Measurements from ENCODE around the gene CDKN2B. TPM values are rescaled to one million over a fixed set of nuclear protein-coding genes. Genes with fewer than 3 reads are reported as not detected.

Gene CDKN2B
- total and polyA plus RNA-seq, 4 donors, result 0.32 to 1.3 (median 0.54) TPM

GRCh38 chr9:22049411-22049810 lies 40.3 kb upstream of the CDKN2B start (continued):
- TF ChIP-seq REST (IDR thresholded peaks at IDR 0.05) (no peak), EGR1 (IDR thresholded peaks at IDR 0.05; ENCODE audit: low read depth in 2 of 2) (no peak), GABPA (IDR thresholded peaks at IDR 0.05 in 1 of 2, conservative IDR thresholded peaks at IDR 0.05 in 1 of 2) (no peak), JUND (IDR thresholded peaks at IDR 0.05) (no peak), TAF1 (conservative IDR thresholded peaks at IDR 0.05) (no peak), HNF4A (conservative IDR thresholded peaks at IDR 0.05) (no peak), NR2F2 (IDR thresholded peaks at IDR 0.05) (no peak)
- TF ChIP-seq, protein P1, sequence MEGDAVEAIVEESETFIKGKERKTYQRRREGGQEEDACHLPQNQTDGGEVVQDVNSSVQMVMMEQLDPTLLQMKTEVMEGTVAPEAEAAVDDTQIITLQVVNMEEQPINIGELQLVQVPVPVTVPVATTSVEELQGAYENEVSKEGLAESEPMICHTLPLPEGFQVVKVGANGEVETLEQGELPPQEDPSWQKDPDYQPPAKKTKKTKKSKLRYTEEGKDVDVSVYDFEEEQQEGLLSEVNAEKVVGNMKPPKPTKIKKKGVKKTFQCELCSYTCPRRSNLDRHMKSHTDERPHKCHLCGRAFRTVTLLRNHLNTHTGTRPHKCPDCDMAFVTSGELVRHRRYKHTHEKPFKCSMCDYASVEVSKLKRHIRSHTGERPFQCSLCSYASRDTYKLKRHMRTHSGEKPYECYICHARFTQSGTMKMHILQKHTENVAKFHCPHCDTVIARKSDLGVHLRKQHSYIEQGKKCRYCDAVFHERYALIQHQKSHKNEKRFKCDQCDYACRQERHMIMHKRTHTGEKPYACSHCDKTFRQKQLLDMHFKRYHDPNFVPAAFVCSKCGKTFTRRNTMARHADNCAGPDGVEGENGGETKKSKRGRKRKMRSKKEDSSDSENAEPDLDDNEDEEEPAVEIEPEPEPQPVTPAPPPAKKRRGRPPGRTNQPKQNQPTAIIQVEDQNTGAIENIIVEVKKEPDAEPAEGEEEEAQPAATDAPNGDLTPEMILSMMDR (IDR thresholded peaks at IDR 0.05; ENCODE audit: low read depth, low read length, missing input control), result no peak

GRCh38 chr9:22047596-22047995 lies 38.5 kb upstream of the CDKN2B start:
- WGBS, result 87% methylated on average over 2 of the region's 2 CpGs
- H3K4me3 ChIP-seq (ENCODE audit: low read depth in 1 of 3, low read length in 3 of 3), result no peak overlapping the region
- H3K36me3 ChIP-seq (ENCODE audit: control insufficient read depth in 4 of 4, insufficient read depth in 3 of 4, low read depth in 1 of 4, low read length in 3 of 4), result no peaks in the 10 kb centered on the region

More at GRCh38 chr9:22047596-22047995, 38.5 kb upstream of the CDKN2B start:
- H3K9me3 ChIP-seq (ENCODE audit: control insufficient read depth in 4 of 4, low read length in 3 of 4), result no peaks in the 10 kb centered on the region
- no peak for TF ChIP-seq FOXA1 (IDR thresholded peaks at IDR 0.05)
- TF ChIP-seq EGR1 (IDR thresholded peaks at IDR 0.05; ENCODE audit: low read depth in 2 of 2), result no peak
- no peak for TF ChIP-seq SP1 (IDR thresholded peaks at IDR 0.05)
- no peak for TF ChIP-seq REST (IDR thresholded peaks at IDR 0.05)
- TF ChIP-seq ATF3 (IDR thresholded peaks at IDR 0.05), result no peak
- TF ChIP-seq NR2F2 (IDR thresholded peaks at IDR 0.05), result no peak
- TF ChIP-seq RAD21 (IDR thresholded peaks at IDR 0.05), result no peak
- no peak for TF ChIP-seq YY1 (IDR thresholded peaks at IDR 0.05)
- TF ChIP-seq TAF1 (conservative IDR thresholded peaks at IDR 0.05), result no peak
- TF ChIP-seq, protein P2, sequence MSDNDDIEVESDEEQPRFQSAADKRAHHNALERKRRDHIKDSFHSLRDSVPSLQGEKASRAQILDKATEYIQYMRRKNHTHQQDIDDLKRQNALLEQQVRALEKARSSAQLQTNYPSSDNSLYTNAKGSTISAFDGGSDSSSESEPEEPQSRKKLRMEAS (IDR thresholded peaks at IDR 0.05), result no peak
- H3K27me3 ChIP-seq (ENCODE audit: control insufficient read depth in 4 of 4, insufficient read depth in 4 of 4, low read length in 3 of 4), result peaks cover 0 to 3% (median 0%) of the 10 kb centered on the region in 4 donors
- no peak overlapping the region for H3K27ac ChIP-seq (ENCODE audit: low read depth in 1 of 2, low read length in 2 of 2)
- no peak for DNase-seq (ENCODE audit: low spot score)
- no peaks in the 10 kb centered on the region for H3K4me1 ChIP-seq (ENCODE audit: control insufficient read depth in 4 of 4, insufficient read depth in 4 of 4, low read length in 3 of 4)
- H3K9ac ChIP-seq (ENCODE audit: low read depth in 1 of 2, low read length in 2 of 2), result no peak overlapping the region

Data from liver (tissue), 9 donors.